HEK293 (cell line): Measurements from ENCODE around the gene CASTOR2.

Experiments used
- CTCF ChIP-seq: fragments of 450-650 bp; formaldehyde crosslinking; IDR thresholded peaks from 2 replicates; pipeline ENCODE4 v1.5.1; 2016; ENCODE audit warnings: missing biosample characterization, missing genetic modification characterization
- OSR2 ChIP-seq: fragments of 450-650 bp; formaldehyde crosslinking; IDR thresholded peaks from 2 replicates; pipeline ENCODE4 v1.5.1; 2016; ENCODE audit warnings: missing biosample characterization, missing genetic modification characterization
- SALL2 ChIP-seq: fragments of 450-650 bp; formaldehyde crosslinking; IDR thresholded peaks from 2 replicates; pipeline ENCODE4 v1.5.0; 2017; ENCODE audit warnings: missing biosample characterization, mild to moderate bottlenecking, missing genetic modification characterization, borderline replicate concordance
- ZBTB20 ChIP-seq: fragments of 450-650 bp; formaldehyde crosslinking; IDR thresholded peaks from 2 replicates; pipeline ENCODE4 v1.5.1; 2016; ENCODE audit warnings: missing biosample characterization, missing genetic modification characterization
- ZFP3 ChIP-seq: fragments of 450-650 bp; formaldehyde crosslinking; IDR thresholded peaks from 2 replicates; pipeline ENCODE4 v1.5.1; 2016; ENCODE audit warnings: low read depth, missing biosample characterization, missing genetic modification characterization
- ZNF24 ChIP-seq: fragments of 450-650 bp; formaldehyde crosslinking; IDR thresholded peaks from 2 replicates; pipeline ENCODE4 v1.5.1; 2016; ENCODE audit warnings: missing biosample characterization, missing genetic modification characterization
- ZNF510 ChIP-seq: fragments of 450-650 bp; formaldehyde crosslinking; IDR thresholded peaks from 2 replicates; pipeline ENCODE4 v1.5.1; 2018; ENCODE audit warnings: mild to moderate bottlenecking, missing genetic modification characterization, missing biosample characterization; ENCODE audit not compliant: insufficient replicate concordance
- ZNF548 ChIP-seq: fragments of 450-650 bp; formaldehyde crosslinking; IDR thresholded peaks from 2 replicates; pipeline ENCODE4 v1.5.1; 2016; ENCODE audit warnings: missing biosample characterization, missing genetic modification characterization
- ZNF76 ChIP-seq: fragments of 450-650 bp; formaldehyde crosslinking; IDR thresholded peaks from 2 replicates; pipeline ENCODE4; 2016; ENCODE audit warnings: low read depth, missing biosample characterization, missing genetic modification characterization, borderline replicate concordance
- ZSCAN18 ChIP-seq: fragments of 450-650 bp; formaldehyde crosslinking; IDR thresholded peaks from 2 replicates; pipeline ENCODE4 v1.5.1; 2016; ENCODE audit warnings: missing biosample characterization, missing genetic modification characterization
- TF ChIP-seq, protein P1 (sequence below): IDR thresholded peaks from 2 replicates; pipeline ENCODE4 v1.6.1; 2011; ENCODE audit warnings: mild to moderate bottlenecking, low read depth, low read length, borderline replicate concordance
- TF ChIP-seq, protein P2 (sequence below): fragments of 450-650 bp; formaldehyde crosslinking; IDR thresholded peaks from 2 replicates; pipeline ENCODE4 v1.5.1; 2016; ENCODE audit warnings: missing biosample characterization, missing genetic modification characterization
- TF ChIP-seq, protein P3 (sequence below): fragments of 450-650 bp; formaldehyde crosslinking; optimal IDR thresholded peaks from 2 replicates; pipeline ENCODE3; 2016; ENCODE audit warnings: missing biosample characterization, mild to moderate bottlenecking, missing genetic modification characterization

DNA sequence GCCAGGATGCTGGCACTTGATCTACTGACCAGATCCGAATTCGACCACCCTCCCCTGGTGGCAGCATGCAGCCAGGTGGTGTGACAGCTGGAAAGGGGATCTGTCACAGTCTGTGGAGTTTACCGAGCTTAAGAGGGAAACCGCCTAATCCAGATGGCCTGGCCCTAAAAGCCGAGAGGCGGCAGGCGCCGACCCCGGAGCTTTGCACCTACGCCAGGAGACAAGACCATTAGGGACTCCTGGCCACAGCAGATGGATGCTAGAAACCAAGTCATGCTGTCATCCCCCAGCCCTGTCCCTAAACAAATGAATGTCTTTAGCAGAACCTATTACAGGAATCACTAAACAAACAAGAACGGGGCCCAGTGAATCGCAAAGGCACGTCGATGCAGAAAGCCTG, 81.4 kb downstream of the CASTOR2 start:
- TF ChIP-seq ZFP3 (tag by site-specific recombination), result no peak
- no peak for TF ChIP-seq CTCF (tag by site-specific recombination)
- TF ChIP-seq, protein P1, sequence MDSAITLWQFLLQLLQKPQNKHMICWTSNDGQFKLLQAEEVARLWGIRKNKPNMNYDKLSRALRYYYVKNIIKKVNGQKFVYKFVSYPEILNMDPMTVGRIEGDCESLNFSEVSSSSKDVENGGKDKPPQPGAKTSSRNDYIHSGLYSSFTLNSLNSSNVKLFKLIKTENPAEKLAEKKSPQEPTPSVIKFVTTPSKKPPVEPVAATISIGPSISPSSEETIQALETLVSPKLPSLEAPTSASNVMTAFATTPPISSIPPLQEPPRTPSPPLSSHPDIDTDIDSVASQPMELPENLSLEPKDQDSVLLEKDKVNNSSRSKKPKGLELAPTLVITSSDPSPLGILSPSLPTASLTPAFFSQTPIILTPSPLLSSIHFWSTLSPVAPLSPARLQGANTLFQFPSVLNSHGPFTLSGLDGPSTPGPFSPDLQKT, result no peak
- TF ChIP-seq SALL2 (tag by site-specific recombination), result no peak
- TF ChIP-seq, protein P2, sequence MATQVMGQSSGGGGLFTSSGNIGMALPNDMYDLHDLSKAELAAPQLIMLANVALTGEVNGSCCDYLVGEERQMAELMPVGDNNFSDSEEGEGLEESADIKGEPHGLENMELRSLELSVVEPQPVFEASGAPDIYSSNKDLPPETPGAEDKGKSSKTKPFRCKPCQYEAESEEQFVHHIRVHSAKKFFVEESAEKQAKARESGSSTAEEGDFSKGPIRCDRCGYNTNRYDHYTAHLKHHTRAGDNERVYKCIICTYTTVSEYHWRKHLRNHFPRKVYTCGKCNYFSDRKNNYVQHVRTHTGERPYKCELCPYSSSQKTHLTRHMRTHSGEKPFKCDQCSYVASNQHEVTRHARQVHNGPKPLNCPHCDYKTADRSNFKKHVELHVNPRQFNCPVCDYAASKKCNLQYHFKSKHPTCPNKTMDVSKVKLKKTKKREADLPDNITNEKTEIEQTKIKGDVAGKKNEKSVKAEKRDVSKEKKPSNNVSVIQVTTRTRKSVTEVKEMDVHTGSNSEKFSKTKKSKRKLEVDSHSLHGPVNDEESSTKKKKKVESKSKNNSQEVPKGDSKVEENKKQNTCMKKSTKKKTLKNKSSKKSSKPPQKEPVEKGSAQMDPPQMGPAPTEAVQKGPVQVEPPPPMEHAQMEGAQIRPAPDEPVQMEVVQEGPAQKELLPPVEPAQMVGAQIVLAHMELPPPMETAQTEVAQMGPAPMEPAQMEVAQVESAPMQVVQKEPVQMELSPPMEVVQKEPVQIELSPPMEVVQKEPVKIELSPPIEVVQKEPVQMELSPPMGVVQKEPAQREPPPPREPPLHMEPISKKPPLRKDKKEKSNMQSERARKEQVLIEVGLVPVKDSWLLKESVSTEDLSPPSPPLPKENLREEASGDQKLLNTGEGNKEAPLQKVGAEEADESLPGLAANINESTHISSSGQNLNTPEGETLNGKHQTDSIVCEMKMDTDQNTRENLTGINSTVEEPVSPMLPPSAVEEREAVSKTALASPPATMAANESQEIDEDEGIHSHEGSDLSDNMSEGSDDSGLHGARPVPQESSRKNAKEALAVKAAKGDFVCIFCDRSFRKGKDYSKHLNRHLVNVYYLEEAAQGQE (tag by site-specific recombination), result no peak
- no peak for TF ChIP-seq ZNF24 (tag by site-specific recombination)
- TF ChIP-seq ZSCAN18, result no peak
- no peak for TF ChIP-seq ZNF548
- TF ChIP-seq OSR2 (tag by site-specific recombination), result no peak
- TF ChIP-seq, protein P3, sequence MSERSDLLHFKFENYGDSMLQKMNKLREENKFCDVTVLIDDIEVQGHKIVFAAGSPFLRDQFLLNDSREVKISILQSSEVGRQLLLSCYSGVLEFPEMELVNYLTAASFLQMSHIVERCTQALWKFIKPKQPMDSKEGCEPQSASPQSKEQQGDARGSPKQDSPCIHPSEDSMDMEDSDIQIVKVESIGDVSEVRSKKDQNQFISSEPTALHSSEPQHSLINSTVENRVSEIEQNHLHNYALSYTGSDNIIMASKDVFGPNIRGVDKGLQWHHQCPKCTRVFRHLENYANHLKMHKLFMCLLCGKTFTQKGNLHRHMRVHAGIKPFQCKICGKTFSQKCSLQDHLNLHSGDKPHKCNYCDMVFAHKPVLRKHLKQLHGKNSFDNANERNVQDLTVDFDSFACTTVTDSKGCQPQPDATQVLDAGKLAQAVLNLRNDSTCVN, result no peak
- TF ChIP-seq ZNF510 (tag by site-specific recombination), result no peak
- TF ChIP-seq ZNF76 (tag by site-specific recombination), result no peak
- TF ChIP-seq ZBTB20 (tag by site-specific recombination), result no peak
